GM21786 (cell line): ENCODE results near the gene PCDHGB2.
"Not testable (repeated sequence)": the region's sequence is repeated elsewhere in the genome, so short reads cannot be mapped to it uniquely, and the experiment has no call there.

Experiments
- ATAC-seq: cut with Tn5 transposase; IDR thresholded peaks from one replicate; pipeline ENCODE4 v1.9.1; 2021; ENCODE audit not compliant: unreplicated experiment

PCDHGB2 gene

DNA sequence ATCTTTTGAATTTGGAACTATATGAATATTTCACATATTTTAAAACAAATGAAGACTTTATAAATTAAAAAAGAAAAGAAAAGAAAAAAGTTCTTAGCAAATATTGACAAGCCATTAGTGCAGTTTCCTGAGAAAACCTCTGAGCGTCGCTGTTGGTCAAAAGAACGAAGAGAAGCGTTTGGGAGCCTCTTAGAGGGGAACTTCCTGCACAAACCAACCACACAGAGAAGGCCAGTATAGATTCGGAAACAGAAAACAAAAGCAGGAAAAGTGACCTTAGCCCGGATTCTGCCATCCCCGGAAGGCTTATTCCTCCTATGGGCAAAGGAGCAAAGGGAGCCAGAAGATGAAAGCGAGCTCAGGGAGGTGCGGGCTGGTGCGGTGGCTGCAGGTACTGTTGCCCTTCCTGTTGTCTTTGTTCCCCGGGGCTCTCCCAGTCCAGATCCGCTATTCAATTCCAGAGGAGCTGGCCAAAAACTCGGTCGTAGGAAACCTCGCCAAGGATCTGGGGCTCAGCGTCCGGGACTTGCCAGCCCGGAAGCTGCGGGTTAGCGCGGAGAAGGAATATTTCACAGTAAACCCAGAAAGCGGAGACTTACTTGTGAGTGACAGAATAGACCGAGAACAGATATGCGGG, at the start of gene PCDHGB2:
Gene PCDHGB2, plus strand, starts transcription at position 205 of the 637 bp plus-strand sequence. Its CDS starts 142 bp downstream, at position 347.
- peak; percentile 63 for ATAC-seq

DNA sequence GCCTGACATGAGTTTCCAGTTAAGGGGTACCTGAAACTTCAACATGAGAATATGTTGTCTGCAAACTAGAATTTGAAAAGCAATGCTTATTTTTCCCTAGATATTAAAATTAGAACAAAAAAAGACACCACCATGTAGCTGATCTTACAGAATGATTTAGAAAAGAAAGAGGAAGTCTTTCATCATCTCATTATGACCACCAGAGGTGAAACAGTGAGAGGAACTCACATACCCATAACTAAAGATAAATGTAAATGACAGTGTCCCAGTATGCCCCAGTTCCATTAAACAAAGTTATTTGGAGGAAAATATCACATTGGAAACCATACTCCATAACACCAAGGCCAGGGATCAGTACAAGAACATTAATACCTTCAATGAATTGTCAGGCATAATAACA, 46.1 kb upstream of the PCDHGB2 start:
- no peak for ATAC-seq

DNA sequence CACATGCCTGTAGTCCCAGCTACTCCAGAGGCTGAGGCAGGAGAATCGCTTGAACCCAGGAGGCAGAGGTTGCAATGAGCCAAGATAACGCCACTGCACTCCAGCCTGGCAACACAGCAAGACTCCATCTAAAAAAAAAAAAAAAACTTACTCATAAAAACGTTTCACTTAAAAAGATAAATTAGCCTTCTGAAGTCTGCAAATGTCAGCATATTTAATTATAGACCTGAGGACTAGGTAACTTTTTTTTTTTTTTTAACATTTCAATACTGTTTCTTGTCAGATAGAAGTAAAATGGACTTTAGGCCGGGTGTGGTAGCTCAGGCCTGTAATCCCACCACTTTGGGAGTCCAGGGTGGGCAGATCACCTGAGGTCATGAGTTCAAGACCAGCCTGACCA, 42.8 kb upstream of the PCDHGB2 start:
- ATAC-seq, result not testable (repeated sequence)

DNA sequence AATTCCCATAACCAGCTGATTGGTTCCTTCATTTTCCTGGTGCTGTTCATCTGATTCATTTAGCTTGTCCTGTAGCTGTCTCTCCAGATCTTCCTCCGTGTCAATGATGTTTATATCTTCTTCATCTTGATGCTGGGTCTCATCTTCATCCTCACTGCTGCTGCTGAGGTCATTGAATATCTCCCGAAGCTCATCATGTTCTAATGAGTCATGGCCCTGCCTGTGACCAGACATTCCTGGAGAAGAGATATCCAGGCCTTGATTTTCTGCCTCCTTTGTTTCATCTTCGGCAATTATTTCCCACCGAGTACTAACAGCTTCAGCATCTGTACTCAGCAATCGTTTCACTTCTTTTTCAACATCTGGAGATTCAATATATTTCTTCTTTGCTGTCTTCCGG, 40.6 kb upstream of the PCDHGB2 start:
- no peak for ATAC-seq

DNA sequence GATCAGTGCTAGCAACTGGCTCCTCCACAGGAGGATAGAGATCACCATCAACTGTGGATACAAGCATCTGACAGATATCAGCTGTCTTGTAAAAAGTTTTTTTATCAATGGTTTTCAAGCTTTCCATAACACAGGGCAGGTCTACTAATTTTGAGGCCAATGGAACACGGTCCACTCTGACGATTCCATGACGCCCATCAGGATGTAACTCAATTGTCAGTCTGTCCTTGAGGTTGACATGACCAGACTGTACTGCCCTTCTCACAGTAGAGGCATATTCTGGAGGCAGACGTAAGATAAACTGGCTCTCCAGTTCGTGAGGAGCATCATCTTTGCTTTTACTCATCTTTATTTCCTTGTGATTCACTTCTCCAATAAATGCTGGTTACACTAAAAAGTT, 40.1 kb upstream of the PCDHGB2 start:
- ATAC-seq, result no peak

DNA sequence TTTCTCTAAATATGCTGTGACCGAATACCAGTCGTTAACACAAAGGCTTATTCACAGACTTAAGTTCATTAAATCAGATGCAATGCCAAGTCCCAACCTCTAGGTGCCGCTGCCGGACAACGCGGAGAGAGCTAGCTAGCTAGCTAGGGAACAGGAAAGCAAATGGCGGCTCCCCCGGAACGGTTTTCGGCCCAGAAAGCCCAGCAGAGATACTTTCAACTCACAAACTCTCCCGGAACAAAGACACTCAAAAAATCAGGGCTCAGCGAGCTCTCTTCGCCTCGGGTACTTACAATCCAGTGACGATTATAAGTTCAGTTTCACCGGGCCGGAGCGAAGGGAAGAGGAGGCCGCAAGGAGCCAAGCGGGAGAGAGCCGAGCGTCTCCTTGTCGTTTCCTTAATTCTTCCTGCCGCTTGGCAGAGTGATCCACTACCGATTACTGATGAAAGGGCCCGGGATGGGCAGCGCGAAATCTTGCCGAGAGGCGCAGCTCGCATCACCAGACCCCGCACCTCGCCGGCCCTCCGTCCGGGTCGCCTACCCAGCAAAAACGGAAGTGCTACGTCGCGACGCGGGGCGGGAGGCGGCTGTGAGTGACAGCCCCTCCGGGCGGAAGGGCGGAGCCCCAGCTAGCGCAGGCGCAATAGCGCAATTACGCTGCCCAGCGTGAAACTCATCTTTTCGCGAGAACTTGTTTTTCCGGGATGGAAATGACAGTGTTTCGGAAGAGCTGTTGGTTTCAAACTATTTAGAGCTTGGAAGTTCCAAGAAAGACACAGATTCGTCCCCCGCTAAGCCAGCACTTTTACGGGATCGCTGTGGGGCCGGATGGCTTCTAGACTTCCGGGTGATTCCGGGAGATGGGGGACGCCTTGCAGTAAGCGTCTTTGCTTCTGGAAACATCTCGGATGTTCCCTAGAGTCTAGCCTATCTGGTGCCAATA, 39.3 kb upstream of the PCDHGB2 start, which contains the start of gene TAF7:
Gene TAF7, minus strand, starts transcription at position 560 of the 945 bp plus-strand sequence. CDS start 740 bp downstream, outside the sequence.
- peak; percentile 91 for ATAC-seq

DNA sequence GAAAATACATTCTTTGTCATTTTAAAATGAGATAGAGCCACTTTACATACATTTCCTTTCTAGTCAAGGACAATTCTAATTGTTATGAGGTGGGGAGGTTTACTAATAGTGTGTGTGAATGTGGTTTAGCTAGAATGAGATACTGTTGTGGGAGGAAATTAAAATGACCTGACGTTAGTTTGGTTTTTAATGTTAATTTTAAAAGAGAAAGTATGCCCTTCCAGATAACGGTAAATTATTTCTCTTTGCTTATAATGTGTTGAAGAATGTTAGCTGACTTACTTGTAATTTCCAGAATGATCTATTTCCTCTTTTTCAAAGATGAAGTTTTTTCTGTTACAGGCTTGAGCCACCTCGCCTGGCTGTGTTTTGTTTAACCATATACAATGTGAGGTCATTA, 37.5 kb upstream of the PCDHGB2 start:
- no peak for ATAC-seq

DNA sequence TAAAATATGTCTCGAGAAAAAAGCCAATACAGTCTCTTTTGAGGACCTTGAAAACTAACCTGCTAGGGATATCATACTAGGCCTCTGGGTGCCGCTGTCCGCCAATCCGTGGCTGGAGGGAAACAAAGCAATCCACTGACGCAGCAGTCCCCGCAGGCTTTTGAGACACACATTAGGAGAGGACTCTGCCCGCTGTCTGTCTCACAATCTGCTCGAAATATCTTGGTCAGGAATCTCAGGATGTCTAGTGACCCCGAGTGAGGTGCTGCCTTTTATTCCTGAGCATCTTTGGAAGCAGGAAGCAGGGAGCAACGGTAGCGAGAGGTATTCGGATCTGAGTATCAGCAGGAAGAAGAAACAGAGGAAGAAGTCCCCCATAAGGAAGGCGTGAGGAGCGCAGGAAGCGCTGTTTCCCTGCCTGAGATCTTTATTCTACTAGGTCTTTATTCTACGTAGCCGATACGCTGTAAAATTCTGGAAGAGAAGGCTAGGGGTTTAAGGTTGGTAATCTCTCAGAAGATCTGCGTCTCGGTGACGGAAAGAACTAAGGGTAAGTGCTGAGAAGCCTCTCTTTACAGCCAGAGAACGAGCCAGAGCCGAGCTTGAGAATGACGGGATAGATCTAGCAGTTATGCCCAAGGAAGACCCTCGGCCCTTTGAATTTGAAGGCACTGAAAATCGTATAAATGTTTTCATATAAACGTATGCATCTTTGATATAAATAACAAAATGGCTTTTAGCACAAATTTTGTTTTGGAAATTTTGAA, 33.5 kb upstream of the PCDHGB2 start:
- peak; percentile 85 for ATAC-seq

DNA sequence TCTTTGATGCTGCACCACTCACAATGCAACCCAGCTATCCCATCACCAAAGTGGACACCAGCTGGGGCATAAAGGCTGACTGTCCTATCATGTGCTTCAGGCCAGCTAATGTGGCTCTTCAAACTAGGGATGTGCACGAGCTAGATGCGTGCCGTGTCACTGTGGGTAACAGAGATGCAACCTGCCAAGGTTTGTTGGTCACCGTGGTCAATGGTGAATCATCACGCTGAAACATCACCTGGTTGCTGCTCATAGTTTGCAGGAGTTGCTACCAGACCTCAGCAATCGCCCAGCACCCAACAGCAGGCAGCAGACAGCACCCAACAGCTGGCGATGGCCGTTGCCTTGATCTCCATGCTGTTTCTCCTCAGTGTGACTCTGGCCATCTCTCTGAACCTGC, 31.6 kb upstream of the PCDHGB2 start:
- ATAC-seq, result no peak

DNA sequence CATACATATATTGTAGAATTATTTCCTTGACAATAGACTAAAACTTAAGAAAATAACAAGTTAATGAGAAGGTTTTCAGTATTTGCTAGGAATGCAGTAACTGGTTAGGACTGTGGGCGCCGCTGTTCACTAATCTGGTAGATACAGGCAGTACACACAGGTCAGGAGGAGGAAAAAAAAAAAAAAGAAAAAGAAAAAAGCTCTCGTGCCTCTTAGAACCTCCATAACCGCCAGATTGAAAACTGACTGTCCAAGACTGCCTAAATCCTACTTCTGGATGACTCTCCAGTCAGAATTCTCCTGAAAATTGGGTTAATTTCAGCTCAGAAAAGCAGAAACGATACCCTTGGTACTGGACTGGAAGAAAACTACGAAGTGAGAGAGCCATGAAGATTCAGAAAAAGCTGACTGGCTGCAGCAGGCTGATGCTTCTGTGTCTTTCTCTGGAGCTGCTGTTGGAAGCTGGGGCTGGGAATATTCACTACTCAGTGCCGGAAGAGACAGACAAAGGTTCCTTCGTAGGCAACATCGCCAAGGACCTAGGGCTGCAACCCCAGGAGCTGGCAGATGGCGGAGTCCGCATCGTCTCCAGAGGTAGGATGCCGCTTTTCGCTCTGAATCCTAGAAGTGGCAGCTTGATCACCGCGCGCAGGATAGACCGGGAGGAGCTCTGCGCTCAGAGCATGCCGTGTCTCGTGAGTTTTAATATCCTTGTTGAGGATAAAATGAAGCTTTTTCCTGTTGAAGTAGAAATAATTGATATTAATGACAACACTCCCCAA, 29.3 kb upstream of the PCDHGB2 start, which contains the start of gene PCDHGA1:
Gene PCDHGA1, plus strand, starts transcription at position 216 of the 782 bp plus-strand sequence.
- ATAC-seq, result peak; percentile 42

DNA sequence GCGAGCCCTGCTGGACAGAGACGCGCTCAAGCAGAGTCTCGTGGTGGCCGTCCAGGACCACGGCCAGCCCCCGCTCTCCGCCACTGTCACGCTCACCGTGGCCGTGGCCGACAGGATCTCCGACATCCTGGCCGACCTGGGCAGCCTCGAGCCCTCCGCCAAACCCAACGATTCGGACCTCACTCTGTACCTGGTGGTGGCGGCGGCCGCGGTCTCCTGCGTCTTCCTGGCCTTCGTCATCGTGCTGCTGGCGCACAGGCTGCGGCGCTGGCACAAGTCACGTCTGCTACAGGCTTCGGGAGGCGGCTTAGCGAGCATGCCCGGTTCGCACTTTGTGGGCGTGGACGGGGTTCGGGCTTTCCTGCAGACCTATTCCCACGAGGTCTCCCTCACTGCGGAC, 27.2 kb upstream of the PCDHGB2 start:
- not testable (repeated sequence) for ATAC-seq

DNA sequence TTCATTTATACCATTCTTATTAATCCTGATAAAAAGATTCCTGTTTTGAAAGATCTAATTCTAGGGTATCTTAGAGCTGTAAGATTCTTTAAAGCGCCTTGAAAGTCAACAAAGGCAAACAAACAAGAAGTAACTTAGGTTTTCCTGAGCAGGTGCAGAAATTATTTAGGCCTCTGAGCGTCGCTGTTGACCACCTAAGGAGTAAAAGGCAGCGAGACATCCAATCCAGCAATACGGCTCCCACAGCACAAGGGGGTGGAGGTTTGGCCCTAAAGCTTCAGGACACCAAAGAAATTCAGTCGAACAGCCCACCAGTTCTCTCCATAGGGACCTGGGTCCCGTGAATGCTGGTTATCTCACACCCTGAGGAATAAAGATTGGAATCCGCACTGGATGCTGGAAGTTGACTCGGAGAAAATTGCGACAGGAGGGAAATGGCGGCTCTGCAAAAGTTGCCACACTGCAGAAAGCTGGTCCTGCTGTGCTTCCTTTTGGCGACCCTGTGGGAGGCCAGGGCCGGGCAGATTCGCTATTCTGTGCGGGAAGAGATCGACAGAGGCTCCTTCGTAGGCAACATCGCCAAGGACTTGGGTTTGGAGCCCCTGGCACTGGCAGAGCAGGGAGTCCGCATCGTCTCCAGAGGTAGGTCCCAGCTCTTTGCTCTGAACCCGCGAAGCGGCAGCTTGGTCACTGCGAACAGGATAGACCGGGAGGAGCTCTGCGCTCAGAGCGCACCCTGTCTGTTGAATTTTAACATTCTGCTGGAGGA, 21.1 kb upstream of the PCDHGB2 start, which contains the start of gene PCDHGA2:
Gene PCDHGA2, plus strand, starts transcription at position 223 of the 769 bp plus-strand sequence.
- no peak for ATAC-seq

DNA sequence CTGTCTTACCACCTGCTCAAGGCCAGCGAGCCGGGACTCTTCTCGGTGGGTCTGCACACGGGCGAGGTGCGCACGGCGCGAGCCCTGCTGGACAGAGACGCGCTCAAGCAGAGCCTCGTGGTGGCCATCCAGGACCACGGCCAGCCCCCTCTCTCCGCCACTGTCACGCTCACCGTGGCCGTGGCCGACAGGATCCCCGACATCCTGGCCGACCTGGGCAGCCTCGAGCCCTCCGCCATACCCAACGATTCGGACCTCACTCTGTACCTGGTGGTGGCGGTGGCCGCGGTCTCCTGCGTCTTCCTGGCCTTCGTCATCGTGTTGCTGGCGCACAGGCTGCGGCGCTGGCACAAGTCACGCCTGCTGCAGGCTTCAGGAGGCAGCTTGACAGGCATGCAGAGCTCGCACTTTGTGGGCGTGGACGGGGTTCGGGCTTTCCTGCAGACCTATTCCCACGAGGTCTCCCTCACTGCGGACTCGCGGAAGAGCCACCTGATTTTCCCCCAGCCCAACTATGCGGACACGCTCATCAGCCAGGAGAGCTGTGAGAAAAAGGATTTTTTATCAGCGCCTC, 18.9 kb upstream of the PCDHGB2 start:
- ATAC-seq, result not testable (repeated sequence)

DNA sequence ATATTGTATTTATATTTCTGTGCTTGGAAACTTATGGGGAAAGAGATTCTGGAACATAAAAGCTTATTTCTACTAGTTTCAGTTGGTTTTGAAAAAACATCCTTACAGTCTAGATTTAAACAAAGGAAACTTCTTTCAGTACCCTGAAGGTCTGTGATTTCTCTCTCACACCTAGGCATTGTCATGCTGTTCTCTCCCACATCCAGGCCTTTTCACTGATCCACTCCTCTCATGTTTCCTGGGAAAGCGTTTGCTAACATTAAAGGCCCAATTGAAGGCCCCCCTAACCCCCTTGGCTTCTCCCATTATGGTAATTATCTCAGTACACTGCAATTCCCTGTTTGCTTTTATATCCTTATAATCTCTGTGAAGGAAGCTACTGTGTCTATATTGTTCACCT, 17.0 kb upstream of the PCDHGB2 start:
- no peak for ATAC-seq

DNA sequence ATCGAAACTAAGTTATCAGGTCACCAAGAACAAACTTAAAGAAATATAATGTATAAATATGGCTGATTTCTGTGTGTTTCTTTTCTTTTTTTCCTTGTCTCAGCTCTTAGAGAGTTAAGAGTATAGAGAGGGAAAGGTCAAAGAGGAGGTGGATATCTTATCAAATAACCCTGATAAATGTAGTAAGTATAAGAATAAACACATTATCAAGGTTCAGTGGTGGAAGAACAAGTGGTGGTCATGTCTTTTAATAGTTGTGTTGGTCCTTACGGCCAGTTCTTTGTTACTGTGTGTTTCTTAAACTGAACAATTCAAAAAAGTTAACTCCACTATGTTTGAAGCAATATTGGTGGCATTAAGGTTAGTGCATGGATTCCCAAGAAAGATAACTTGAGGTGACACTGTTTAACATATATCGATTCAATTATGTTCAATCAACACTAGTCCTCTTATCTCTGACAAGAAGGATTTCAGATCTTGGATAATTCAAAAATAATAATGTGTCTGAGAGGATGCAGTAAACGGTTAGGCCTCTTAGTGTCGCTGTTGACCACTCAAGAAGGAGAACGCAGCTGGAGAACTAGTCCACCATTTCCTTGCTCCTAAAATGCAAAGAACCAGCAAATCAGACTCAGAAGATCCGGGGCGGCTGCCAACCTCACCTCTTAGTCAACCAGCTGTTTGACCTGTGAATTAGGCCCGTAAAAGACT, 16.4 kb upstream of the PCDHGB2 start, which contains the start of gene PCDHGA3:
Gene PCDHGA3, plus strand, starts transcription at position 588 of the 711 bp plus-strand sequence. CDS start 205 bp downstream, outside the sequence.
- no peak for ATAC-seq

DNA sequence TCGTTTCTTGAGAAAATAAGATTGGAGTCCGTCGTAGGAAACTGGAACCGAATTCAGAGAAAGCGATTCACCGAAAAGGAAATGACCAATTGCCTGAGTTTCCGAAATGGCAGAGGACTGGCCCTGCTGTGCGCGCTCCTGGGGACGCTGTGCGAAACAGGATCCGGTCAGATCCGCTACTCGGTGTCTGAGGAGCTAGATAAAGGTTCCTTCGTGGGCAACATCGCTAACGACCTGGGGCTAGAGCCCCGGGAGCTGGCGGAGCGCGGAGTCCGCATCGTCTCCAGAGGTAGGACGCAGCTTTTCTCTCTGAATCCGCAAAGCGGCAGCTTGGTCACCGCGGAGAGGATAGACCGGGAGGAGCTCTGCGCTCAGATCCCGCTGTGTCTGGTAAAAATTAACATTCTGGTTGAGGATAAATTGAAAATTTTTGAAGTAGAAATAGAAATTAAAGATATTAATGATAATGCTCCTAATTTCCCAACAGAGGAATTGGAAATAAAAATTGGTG, 15.8 kb upstream of the PCDHGB2 start:
- no peak for ATAC-seq

DNA sequence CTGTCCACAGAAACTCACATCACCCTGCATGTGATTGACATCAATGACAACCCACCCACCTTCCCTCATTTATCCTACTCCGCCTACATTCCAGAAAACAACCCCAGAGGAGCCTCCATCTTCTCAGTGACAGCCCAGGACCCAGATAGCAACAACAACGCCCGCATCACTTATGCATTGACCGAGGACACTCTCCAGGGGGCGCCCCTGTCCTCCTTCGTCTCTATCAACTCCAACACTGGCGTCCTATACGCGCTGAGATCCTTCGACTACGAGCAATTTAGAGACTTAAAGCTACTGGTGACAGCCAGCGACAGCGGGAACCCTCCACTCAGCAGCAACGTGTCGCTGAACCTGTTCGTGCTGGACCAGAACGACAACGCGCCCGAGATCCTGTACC, 14.5 kb upstream of the PCDHGB2 start:
- no peak for ATAC-seq

DNA sequence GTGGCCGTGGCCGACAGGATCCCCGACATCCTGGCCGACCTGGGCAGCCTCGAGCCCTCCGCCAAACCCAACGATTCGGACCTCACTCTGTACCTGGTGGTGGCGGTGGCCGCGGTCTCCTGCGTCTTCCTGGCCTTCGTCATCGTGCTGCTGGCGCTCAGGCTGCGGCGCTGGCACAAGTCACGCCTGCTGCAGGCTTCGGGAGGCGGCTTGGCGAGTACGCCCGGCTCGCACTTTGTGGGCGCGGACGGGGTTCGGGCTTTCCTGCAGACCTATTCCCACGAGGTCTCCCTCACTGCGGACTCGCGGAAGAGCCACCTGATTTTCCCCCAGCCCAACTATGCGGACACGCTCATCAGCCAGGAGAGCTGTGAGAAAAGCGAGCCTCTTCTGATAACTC, 13.8 kb upstream of the PCDHGB2 start:
- ATAC-seq, result not testable (repeated sequence)
